ENCODE results near the gene BLID. TPM values are rescaled to one million over a fixed set of nuclear protein-coding genes. Genes with fewer than 3 reads are reported as not detected.

BLID gene
- polyA plus RNA-seq, 1 donor, result not detected

- 57% methylated on average over 1 of the region's 2 CpGs for WGBS (ENCODE audit: insufficient coverage, low lambda C conversion rate)
- Histone ChIP-seq H3K4me1 (ENCODE audit: control insufficient read depth, insufficient read depth, low read length) (no peaks in the 10 kb centered on the region), H3K9me3 (ENCODE audit: control insufficient read depth, low read depth, low read length) (no peaks in the 10 kb centered on the region), H3K27me3 (ENCODE audit: control insufficient read depth, insufficient read depth, low read length) (no peaks in the 10 kb centered on the region), H3K4me3 (ENCODE audit: low read length) (no peak overlapping the region), H3K36me3 (ENCODE audit: control insufficient read depth, insufficient read depth, low read length) (no peaks in the 10 kb centered on the region), H3K27ac (ENCODE audit: low read length) (no peak overlapping the region)
- no peak for DNase-seq
These were observed 24.5 kb upstream of the BLID start for GRCh38 chr11:122140500-122140899.

- H3K9me3 ChIP-seq (ENCODE audit: control insufficient read depth, low read depth, low read length), result no peaks in the 10 kb centered on the region
- H3K36me3 ChIP-seq (ENCODE audit: control insufficient read depth, insufficient read depth, low read length), result no peaks in the 10 kb centered on the region
- H3K4me1 ChIP-seq (ENCODE audit: control insufficient read depth, insufficient read depth, low read length), result no peaks in the 10 kb centered on the region
- H3K27me3 ChIP-seq (ENCODE audit: control insufficient read depth, insufficient read depth, low read length), result no peaks in the 10 kb centered on the region
- no peak overlapping the region for H3K4me3 ChIP-seq (ENCODE audit: low read length)
- DNase-seq, result no peak
- no CpG with 5 or more reads among the region's 1 CpG for WGBS (ENCODE audit: insufficient coverage, low lambda C conversion rate)
- no peak overlapping the region for H3K27ac ChIP-seq (ENCODE audit: low read length)
These were observed 23.5 kb upstream of the BLID start for GRCh38 chr11:122139595-122139866.

- Histone ChIP-seq H3K4me1 (ENCODE audit: control insufficient read depth, insufficient read depth, low read length) (no peaks in the 10 kb centered on the region), H3K36me3 (ENCODE audit: control insufficient read depth, insufficient read depth, low read length) (no peaks in the 10 kb centered on the region), H3K9me3 (ENCODE audit: control insufficient read depth, low read depth, low read length) (no peaks in the 10 kb centered on the region), H3K27ac (ENCODE audit: low read length) (no peak overlapping the region), H3K27me3 (ENCODE audit: control insufficient read depth, insufficient read depth, low read length) (no peaks in the 10 kb centered on the region), H3K4me3 (ENCODE audit: low read length) (no peak overlapping the region)
- no peak for DNase-seq
- 20% methylated on average over 1 of the region's 5 CpGs for WGBS (ENCODE audit: insufficient coverage, low lambda C conversion rate)
These were observed 23.0 kb upstream of the BLID start for GRCh38 chr11:122138744-122139594.

GRCh38 chr11:122137078-122137793 lies 21.2 kb upstream of the BLID start:
- WGBS (ENCODE audit: insufficient coverage, low lambda C conversion rate), result 14% methylated on average over 1 of the region's 2 CpGs
- no peaks in the 10 kb centered on the region for H3K36me3 ChIP-seq (ENCODE audit: control insufficient read depth, insufficient read depth, low read length)
- H3K4me1 ChIP-seq (ENCODE audit: control insufficient read depth, insufficient read depth, low read length), result no peaks in the 10 kb centered on the region
- H3K9me3 ChIP-seq (ENCODE audit: control insufficient read depth, low read depth, low read length), result no peaks in the 10 kb centered on the region
- H3K27ac ChIP-seq (ENCODE audit: low read length), result no peak overlapping the region
- H3K27me3 ChIP-seq (ENCODE audit: control insufficient read depth, insufficient read depth, low read length), result no peaks in the 10 kb centered on the region
- no peak for DNase-seq
- no peak overlapping the region for H3K4me3 ChIP-seq (ENCODE audit: low read length)

GRCh38 chr11:122131126-122131525 lies 15.1 kb upstream of the BLID start:
- no peaks in the 10 kb centered on the region for H3K4me1 ChIP-seq (ENCODE audit: control insufficient read depth, insufficient read depth, low read length)
- H3K36me3 ChIP-seq (ENCODE audit: control insufficient read depth, insufficient read depth, low read length), result no peaks in the 10 kb centered on the region
- no peaks in the 10 kb centered on the region for H3K9me3 ChIP-seq (ENCODE audit: control insufficient read depth, low read depth, low read length)
- no CpG with 5 or more reads among the region's 2 CpGs for WGBS (ENCODE audit: insufficient coverage, low lambda C conversion rate)
- DNase-seq, result no peak
- no peaks in the 10 kb centered on the region for H3K27me3 ChIP-seq (ENCODE audit: control insufficient read depth, insufficient read depth, low read length)
- H3K4me3 ChIP-seq (ENCODE audit: low read length), result no peak overlapping the region
- no peak overlapping the region for H3K27ac ChIP-seq (ENCODE audit: low read length)

- Histone ChIP-seq H3K9me3 (ENCODE audit: control insufficient read depth, low read depth, low read length) (no peaks in the 10 kb centered on the region), H3K27me3 (ENCODE audit: control insufficient read depth, insufficient read depth, low read length) (no peaks in the 10 kb centered on the region), H3K36me3 (ENCODE audit: control insufficient read depth, insufficient read depth, low read length) (no peaks in the 10 kb centered on the region), H3K4me1 (ENCODE audit: control insufficient read depth, insufficient read depth, low read length) (no peaks in the 10 kb centered on the region), H3K27ac (ENCODE audit: low read length) (no peak overlapping the region), H3K4me3 (ENCODE audit: low read length) (no peak overlapping the region)
- WGBS (ENCODE audit: insufficient coverage, low lambda C conversion rate), result 87% methylated on average over 3 of the region's 5 CpGs
- no peak for DNase-seq
These were observed 12.1 kb upstream of the BLID start for GRCh38 chr11:122128146-122128545.

GRCh38 chr11:122127020-122127419 lies 11.0 kb upstream of the BLID start:
- no peaks in the 10 kb centered on the region for H3K36me3 ChIP-seq (ENCODE audit: control insufficient read depth, insufficient read depth, low read length)
- no peak overlapping the region for H3K4me3 ChIP-seq (ENCODE audit: low read length)
- H3K27me3 ChIP-seq (ENCODE audit: control insufficient read depth, insufficient read depth, low read length), result no peaks in the 10 kb centered on the region
- H3K4me1 ChIP-seq (ENCODE audit: control insufficient read depth, insufficient read depth, low read length), result no peaks in the 10 kb centered on the region
- no peaks in the 10 kb centered on the region for H3K9me3 ChIP-seq (ENCODE audit: control insufficient read depth, low read depth, low read length)
- no peak for DNase-seq
- WGBS (ENCODE audit: insufficient coverage, low lambda C conversion rate), result no CpG with 5 or more reads among the region's 1 CpG
- no peak overlapping the region for H3K27ac ChIP-seq (ENCODE audit: low read length)

- no peaks in the 10 kb centered on the region for H3K36me3 ChIP-seq (ENCODE audit: control insufficient read depth, insufficient read depth, low read length)
These were observed 10.1 kb upstream of the BLID start for GRCh38 chr11:122126024-122126688.

GRCh38 chr11:122123263-122123929 lies 7.4 kb upstream of the BLID start:
- H3K27me3 ChIP-seq (ENCODE audit: control insufficient read depth, insufficient read depth, low read length), result no peaks in the 10 kb centered on the region
- H3K36me3 ChIP-seq (ENCODE audit: control insufficient read depth, insufficient read depth, low read length), result no peaks in the 10 kb centered on the region
- DNase-seq, result no peak
- no peak overlapping the region for H3K27ac ChIP-seq (ENCODE audit: low read length)
- H3K4me3 ChIP-seq (ENCODE audit: low read length), result no peak overlapping the region
- H3K9me3 ChIP-seq (ENCODE audit: control insufficient read depth, low read depth, low read length), result no peaks in the 10 kb centered on the region
- H3K4me1 ChIP-seq (ENCODE audit: control insufficient read depth, insufficient read depth, low read length), result no peaks in the 10 kb centered on the region
- WGBS (ENCODE audit: insufficient coverage, low lambda C conversion rate), result no CpG with 5 or more reads among the region's 3 CpGs

More at GRCh38 chr11:122126024-122126688, 10.1 kb upstream of the BLID start:
- Histone ChIP-seq H3K4me1 (ENCODE audit: control insufficient read depth, insufficient read depth, low read length) (no peaks in the 10 kb centered on the region), H3K27ac (ENCODE audit: low read length) (no peak overlapping the region), H3K9me3 (ENCODE audit: control insufficient read depth, low read depth, low read length) (no peaks in the 10 kb centered on the region), H3K4me3 (ENCODE audit: low read length) (no peak overlapping the region), H3K27me3 (ENCODE audit: control insufficient read depth, insufficient read depth, low read length) (no peaks in the 10 kb centered on the region)
- no CpG with 5 or more reads among the region's 4 CpGs for WGBS (ENCODE audit: insufficient coverage, low lambda C conversion rate)
- DNase-seq, result no peak

- DNase-seq, result no peak
- WGBS (ENCODE audit: insufficient coverage, low lambda C conversion rate), result 40% methylated on average over 1 of the region's 2 CpGs
- Histone ChIP-seq H3K4me3 (ENCODE audit: low read length) (no peak overlapping the region), H3K4me1 (ENCODE audit: control insufficient read depth, insufficient read depth, low read length) (no peaks in the 10 kb centered on the region), H3K9me3 (ENCODE audit: control insufficient read depth, low read depth, low read length) (no peaks in the 10 kb centered on the region), H3K27me3 (ENCODE audit: control insufficient read depth, insufficient read depth, low read length) (no peaks in the 10 kb centered on the region), H3K27ac (ENCODE audit: low read length) (no peak overlapping the region), H3K36me3 (ENCODE audit: control insufficient read depth, insufficient read depth, low read length) (no peaks in the 10 kb centered on the region)
These were observed 6.2 kb upstream of the BLID start for GRCh38 chr11:122122179-122122578.

All from large intestine (tissue), 3 donors.